Urinary bladder (tissue), 2 donors: ENCODE measurements around the gene PALM3. TPM values are rescaled to one million over a fixed set of nuclear protein-coding genes. Genes with fewer than 3 reads are reported as not detected.

Source experiments
- polyA plus RNA-seq: library from polyadenylated mRNA; stranded (reverse); fragments of 200-250 nt; gene quantifications from one replicate; pipeline ENCODE4 v1.2.3, GENCODE V29; 2013
- total RNA-seq: library from RNA; depleted of rRNA; stranded (reverse); fragments of >200 nt; gene quantifications from one replicate; pipeline ENCODE4 v1.2.3, GENCODE V29; 2014
- donor health status: healthy.

The PALM3 gene
- total and polyA plus RNA-seq, 2 donors: 0.90 to 2.8 TPM

Other genes with a start within 250 kb of the PALM3 start
- not detected for gene NANOS3, start 184.9 kb downstream of the PALM3 start, total RNA-seq
- gene NANOS3, start 184.9 kb downstream of the PALM3 start, polyA plus RNA-seq: 0.57 TPM
- 2.0 TPM for gene BRME1, start 156.0 kb downstream of the PALM3 start, total RNA-seq
- gene BRME1, start 156.0 kb downstream of the PALM3 start, polyA plus RNA-seq: 2.2 TPM
- 7.3 TPM for gene CC2D1A, start 155.9 kb downstream of the PALM3 start, total RNA-seq
- gene CC2D1A, start 155.9 kb downstream of the PALM3 start, polyA plus RNA-seq: 25.8 TPM
- 0.21 TPM for gene PODNL1, start 123.7 kb downstream of the PALM3 start, total RNA-seq
- 2.4 TPM for gene PODNL1, start 123.7 kb downstream of the PALM3 start, polyA plus RNA-seq
- 6.6 TPM for gene DCAF15, start 109.6 kb downstream of the PALM3 start, total RNA-seq
- 26.0 TPM for gene DCAF15, start 109.6 kb downstream of the PALM3 start, polyA plus RNA-seq
- 2.9 TPM for gene RFX1, start 55.8 kb downstream of the PALM3 start, total RNA-seq
- 8.1 TPM for gene RFX1, start 55.8 kb downstream of the PALM3 start, polyA plus RNA-seq
- not detected for gene RLN3, start 33.9 kb downstream of the PALM3 start, total RNA-seq
- gene RLN3, start 33.9 kb downstream of the PALM3 start, polyA plus RNA-seq: not detected
- gene IL27RA, start 30.3 kb downstream of the PALM3 start, total RNA-seq: 2.0 TPM
- 4.8 TPM for gene IL27RA, start 30.3 kb downstream of the PALM3 start, polyA plus RNA-seq
- 0.21 TPM for gene MISP3, start 10.7 kb upstream of the PALM3 start, total RNA-seq
- 2.6 TPM for gene MISP3, start 10.7 kb upstream of the PALM3 start, polyA plus RNA-seq
- not detected for gene C19orf67, start 23.7 kb upstream of the PALM3 start, total RNA-seq
- gene C19orf67, start 23.7 kb upstream of the PALM3 start, polyA plus RNA-seq: not detected
- 16.0 TPM for gene SAMD1, start 28.7 kb upstream of the PALM3 start, total RNA-seq
- gene SAMD1, start 28.7 kb upstream of the PALM3 start, polyA plus RNA-seq: 50.5 TPM
- gene PRKACA, start 55.7 kb upstream of the PALM3 start, total RNA-seq: 41.8 TPM
- gene PRKACA, start 55.7 kb upstream of the PALM3 start, polyA plus RNA-seq: 91.4 TPM
- 6.7 TPM for gene ASF1B, start 74.5 kb upstream of the PALM3 start, total RNA-seq
- 1.2 TPM for gene ASF1B, start 74.5 kb upstream of the PALM3 start, polyA plus RNA-seq
- 18.0 TPM for gene ADGRL1, start 144.1 kb upstream of the PALM3 start, total RNA-seq
- 23.6 TPM for gene ADGRL1, start 144.1 kb upstream of the PALM3 start, polyA plus RNA-seq